Activated naive CD8-positive, alpha-beta T cell treated with anti-CD3 and anti-CD28 coated beads, Interleukin-2, amount 10 ng/mL, durations not matched to agents 7 days and 5 days (primary cell): ENCODE results near the gene ZNF426. TPM values are rescaled to one million over a fixed set of nuclear protein-coding genes. Genes with fewer than 3 reads are reported as not detected.

ENCODE experiments used
- total RNA-seq, 2 experiments: library from RNA; stranded (reverse); gene quantifications; one replicate each; pipeline ENCODE4 v1.2.3, GENCODE V29; 2021

ZNF426 gene
- total RNA-seq, 2 experiments from 2014 or later, result 19.1 to 19.8 TPM

Other genes with a start within 250 kb of the ZNF426 start
- 10 to 100 TPM; 13.1 to 14.2 TPM for gene ZNF699, start 228.8 kb downstream of the ZNF426 start, total RNA-seq
- gene ZNF559, start 214.5 kb downstream of the ZNF426 start, total RNA-seq, result 10 to 100 TPM; 29.1 to 29.6 TPM
- gene ZNF177, start 175.6 kb downstream of the ZNF426 start, total RNA-seq, result 1 to 10 TPM; 1.5 to 2.4 TPM
- 10 to 100 TPM; 68.9 to 72.3 TPM for gene ZNF266, start 103.1 kb downstream of the ZNF426 start, total RNA-seq
- gene ZNF560, start 40.0 kb downstream of the ZNF426 start, total RNA-seq, result under 1 TPM; 0.33 to 0.34 TPM
- 10 to 100 TPM; 56.8 to 58.3 TPM for gene ZNF121, start 45.9 kb upstream of the ZNF426 start, total RNA-seq
- gene ZNF561, start 82.6 kb upstream of the ZNF426 start, total RNA-seq, result 10 to 100 TPM; 34.0 to 39.5 TPM
- 10 to 100 TPM; 25.5 to 27.5 TPM for gene ZNF562, start 136.5 kb upstream of the ZNF426 start, total RNA-seq
- 10 to 100 TPM; 17.9 to 21.1 TPM for gene ZNF846, start 230.1 kb upstream of the ZNF426 start, total RNA-seq